ENCODE measurements around the gene CSTPP1. TPM values are rescaled to one million over a fixed set of nuclear protein-coding genes. Genes with fewer than 3 reads are reported as not detected.

CSTPP1 gene
- total RNA-seq (2014; rRNA removed), result 20.7 and 25.2 TPM in 2 replicates
- polyA plus RNA-seq (2012), result 31.7 TPM

DNA sequence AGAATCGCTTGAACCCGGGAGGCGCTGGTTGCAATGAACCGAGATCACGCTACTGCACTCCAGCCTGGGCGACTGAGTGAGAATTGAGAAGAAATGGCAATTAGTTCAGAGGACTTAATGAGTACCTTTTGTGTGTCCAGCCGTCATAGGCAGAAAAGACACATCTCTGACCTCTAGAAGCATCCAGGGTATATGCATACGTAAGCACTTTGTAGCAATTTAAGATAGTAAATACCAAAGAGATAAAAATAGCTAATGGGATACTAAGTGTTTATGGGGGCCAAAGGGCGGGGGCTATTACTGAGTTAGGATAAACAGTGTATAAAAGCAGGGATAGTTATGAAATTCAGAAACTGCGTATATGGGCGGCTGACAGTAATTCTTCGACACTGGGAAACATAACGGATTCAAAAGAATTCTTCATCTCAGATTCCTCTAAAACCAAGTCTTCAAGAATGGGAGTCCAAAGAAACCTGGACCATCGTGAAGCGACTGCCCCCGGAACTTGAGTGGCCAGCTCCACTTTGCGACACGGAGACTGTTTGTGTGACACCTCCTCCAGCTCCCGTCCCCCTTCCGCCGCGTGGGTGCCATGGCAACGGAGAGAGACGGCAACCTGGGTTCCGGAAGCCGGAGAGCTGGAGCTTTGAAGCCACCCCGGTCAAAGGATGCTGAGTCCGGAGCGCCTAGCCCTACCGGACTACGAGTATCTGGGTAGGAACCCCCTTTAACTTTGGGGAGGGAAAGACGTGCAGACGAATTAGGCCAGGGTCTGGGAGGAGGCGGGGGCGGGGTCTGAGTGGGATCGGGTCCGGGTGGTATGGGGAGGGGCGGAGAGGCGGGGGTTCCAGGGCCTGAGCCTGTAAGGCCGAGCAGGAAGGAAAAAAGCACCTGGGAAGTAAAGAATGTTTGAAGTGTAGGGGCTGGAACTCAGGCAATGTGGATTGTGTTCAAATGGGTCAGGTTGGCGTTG, at the start of gene CSTPP1:
Gene CSTPP1, plus strand, starts transcription at position 624 of the 973 bp plus-strand sequence. Its CDS starts 45 bp downstream, at position 669.
- DNase-seq (ENCODE audit: low read depth), result peak; percentile 89

DNA sequence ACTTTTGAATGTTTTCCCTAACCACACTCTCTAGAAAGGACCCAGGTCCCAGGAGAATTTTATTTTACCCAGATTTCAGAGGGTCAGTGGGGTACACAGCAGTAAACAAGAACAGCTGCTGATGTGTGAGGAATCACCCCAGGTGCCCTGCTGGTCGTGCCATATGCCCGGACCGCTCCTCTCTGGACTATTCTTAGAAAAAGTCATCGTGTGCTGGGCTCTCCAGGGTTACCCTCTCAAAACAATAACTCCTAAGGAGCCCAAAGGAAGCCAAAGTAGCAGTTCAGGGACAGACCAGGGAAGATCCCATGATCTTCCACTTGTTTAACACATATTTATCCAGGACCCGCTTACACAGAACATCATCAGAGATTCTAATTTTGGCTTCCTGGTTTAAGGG, 47.9 kb upstream of the CSTPP1 start:
- no peak for DNase-seq (ENCODE audit: low read depth)

DNA sequence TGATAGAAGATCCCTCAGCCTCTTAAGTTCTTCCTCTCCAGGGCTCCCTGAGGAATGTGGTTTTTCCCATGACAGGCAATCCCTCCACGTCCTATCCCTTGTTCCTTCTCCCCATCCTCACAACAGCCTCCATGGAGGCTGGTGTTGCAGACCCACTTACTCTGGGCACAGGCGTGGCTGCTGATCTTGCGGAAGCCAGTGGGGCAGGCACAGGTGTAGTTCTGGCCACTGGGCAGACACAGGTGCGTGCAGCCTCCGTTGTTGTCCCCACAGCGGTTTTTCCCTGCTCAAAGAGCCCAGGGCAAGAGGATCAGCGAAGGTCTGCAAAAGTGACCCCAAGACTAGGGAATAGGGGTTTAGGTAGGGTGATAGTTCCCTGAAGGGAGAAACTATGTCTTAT, 47.3 kb upstream of the CSTPP1 start:
- DNase-seq (ENCODE audit: low read depth), result no peak

GRCh38 chr11:46889689-46890475, 46.7 kb upstream of the CSTPP1 start:
- peak; percentile 64 for DNase-seq (ENCODE audit: low read depth)

GRCh38 chr11:46890665-46891064, 45.9 kb upstream of the CSTPP1 start:
- DNase-seq (ENCODE audit: low read depth), result peak; percentile 56

DNA sequence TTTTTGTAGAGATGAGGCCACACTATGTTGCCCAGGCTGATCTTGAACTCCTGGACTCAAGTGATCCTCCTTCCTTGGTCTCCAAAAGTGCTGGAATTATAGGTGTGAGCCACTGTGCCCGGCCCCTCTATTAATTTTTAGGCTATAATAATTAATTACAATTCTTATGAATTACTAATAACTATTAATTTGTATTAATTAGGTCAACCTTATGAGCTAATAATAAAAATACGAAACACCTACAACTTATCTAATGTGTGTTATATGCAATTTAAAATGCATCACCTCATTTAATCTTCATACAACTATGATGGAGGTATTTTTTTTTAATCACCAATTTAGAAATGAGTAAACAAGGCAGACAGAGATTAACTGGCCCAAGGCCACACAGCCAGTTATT, 44.5 kb upstream of the CSTPP1 start:
- DNase-seq (ENCODE audit: low read depth), result no peak

DNA sequence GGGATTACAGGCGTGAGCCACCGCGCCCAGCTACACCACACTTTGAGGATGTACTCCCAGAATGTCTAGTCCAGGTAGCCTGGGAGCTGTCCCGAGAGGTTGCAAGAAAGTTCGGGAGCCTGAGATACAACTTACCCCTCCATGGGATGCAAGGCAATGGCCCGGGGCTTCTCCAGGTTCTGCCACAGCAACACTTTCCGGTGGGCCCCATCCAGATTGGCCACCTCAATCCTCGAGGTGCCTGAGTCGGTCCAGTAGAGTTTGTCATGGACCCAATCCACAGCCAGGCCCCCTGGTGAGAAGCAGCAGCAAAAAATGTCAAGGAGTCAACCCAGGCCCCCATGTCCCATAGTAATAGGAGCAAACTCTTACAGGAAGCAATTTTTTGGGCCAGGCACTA, 43.7 kb upstream of the CSTPP1 start:
- no peak for DNase-seq (ENCODE audit: low read depth)

DNA sequence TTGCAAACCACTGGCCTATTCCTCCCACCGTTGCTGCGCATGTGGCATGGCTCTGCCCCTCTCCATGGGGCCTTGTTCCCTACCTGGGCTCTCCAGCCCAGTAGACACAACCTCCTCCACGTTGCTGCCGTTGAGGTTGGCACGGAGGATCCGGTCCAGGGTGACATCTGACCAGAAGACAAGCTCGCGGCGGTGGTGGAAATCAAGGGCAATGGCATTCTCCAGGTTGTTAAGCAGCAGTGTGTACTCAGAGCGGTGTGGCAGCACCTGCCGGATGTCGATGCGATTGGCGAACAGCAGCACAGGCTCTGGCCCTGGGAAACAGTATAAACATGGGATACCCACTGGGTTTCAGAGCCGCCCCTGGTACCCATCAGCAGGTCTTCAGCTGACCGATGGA, 42.1 kb upstream of the CSTPP1 start:
- no peak for DNase-seq (ENCODE audit: low read depth)

GRCh38 chr11:46894961-46895360, 41.6 kb upstream of the CSTPP1 start:
- DNase-seq (ENCODE audit: low read depth), result no peak

DNA sequence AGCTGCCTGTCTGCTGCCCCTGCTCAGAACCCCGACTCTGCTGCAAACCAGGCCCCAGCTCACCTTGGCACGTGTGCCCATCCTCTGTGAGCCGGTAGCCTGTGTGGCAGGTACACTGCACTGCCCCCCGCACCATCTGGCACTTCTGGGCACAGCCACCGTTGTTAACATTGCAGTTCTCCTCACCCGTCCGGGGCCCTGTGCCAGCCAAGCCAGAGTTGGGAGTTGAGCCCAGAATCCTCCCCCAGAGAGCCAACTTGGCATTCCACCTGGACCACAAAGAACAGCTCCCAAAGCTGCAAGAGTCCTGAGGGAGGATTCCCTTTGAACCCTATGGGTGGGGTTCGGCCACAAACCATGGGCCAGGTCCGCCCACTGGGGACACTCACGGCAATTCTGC, 40.7 kb upstream of the CSTPP1 start:
- no peak for DNase-seq (ENCODE audit: low read depth)

GRCh38 chr11:46896719-46897406, 39.7 kb upstream of the CSTPP1 start:
- peak; percentile 72 for DNase-seq (ENCODE audit: low read depth)

GRCh38 chr11:46898396-46899095, 38.0 kb upstream of the CSTPP1 start:
- DNase-seq (ENCODE audit: low read depth), result no peak

GRCh38 chr11:46899501-46900025, 37.0 kb upstream of the CSTPP1 start:
- DNase-seq (ENCODE audit: low read depth), result no peak

- no peak for DNase-seq (ENCODE audit: low read depth)
Observed at GRCh38 chr11:46900091-46900746, 36.3 kb upstream of the CSTPP1 start.

- no peak for DNase-seq (ENCODE audit: low read depth)
Observed at GRCh38 chr11:46901156-46901555, 35.4 kb upstream of the CSTPP1 start.

DNA sequence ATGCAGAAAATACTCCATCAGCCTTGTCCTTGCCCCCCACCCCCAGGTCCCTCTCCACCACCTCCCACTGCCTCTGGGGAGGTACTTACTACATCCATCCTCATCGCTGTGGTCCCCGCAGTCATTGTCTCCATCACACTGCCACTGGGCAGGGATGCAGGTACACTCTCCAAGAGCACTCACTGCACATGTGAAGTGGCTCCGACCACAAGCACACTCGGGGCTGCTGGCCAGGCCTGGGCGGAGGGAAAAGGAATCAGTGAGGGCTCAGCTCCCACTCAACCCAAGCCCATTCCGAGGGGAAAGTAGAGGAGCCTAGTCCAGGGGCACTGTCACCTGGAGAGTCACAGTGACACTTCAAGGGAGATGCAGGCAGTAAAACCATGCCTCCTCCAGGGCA, 33.9 kb upstream of the CSTPP1 start:
- DNase-seq (ENCODE audit: low read depth), result no peak

- no peak for DNase-seq (ENCODE audit: low read depth)
Observed at GRCh38 chr11:46903846-46904245, 32.7 kb upstream of the CSTPP1 start.

- DNase-seq (ENCODE audit: low read depth), result no peak
Observed at GRCh38 chr11:46905806-46906205, 30.8 kb upstream of the CSTPP1 start.

DNA sequence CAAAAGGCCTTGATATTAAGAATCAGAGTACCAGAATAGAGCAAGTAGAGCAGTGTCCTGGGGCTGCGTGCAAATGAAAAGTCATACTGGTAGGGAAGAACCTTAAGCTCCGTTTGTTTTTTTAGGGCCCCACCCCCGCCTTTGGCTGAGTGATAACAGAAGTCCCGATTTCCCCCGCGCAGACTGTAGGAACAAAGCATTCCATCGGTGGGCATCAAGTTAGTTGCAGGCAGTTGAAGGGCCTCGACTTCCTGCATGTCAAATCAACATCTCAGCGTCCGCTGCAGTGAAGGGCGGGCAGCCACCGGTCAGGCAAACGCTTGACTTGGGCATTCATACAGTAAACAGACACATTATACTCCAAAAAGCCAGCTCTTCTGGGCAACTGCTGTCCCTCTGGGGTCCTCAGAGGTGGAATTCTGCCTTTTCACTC, 29.9 kb upstream of the CSTPP1 start:
- no peak for DNase-seq (ENCODE audit: low read depth)

DNA sequence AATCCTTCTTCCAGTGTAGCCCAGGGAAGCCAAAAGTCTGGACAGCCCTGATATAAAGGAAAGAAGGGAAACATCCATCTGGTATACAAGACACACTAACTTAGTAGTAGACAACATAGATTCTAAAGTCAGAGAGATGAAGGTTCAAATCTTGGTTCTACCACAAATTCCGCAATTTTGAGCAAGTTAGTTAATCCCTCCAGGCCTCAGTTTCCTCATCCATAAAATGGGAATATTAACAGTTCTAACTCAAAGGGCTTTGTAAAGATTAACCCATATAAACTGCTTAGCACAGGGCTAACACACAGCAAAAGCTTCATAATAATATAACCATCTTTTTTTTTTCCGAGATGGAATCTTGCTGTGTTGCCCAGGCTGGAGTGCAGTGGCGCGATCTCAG, 29.0 kb upstream of the CSTPP1 start:
- no peak for DNase-seq (ENCODE audit: low read depth)
